ENCODE results near the gene NRXN3.

NRXN3 gene

DNA sequence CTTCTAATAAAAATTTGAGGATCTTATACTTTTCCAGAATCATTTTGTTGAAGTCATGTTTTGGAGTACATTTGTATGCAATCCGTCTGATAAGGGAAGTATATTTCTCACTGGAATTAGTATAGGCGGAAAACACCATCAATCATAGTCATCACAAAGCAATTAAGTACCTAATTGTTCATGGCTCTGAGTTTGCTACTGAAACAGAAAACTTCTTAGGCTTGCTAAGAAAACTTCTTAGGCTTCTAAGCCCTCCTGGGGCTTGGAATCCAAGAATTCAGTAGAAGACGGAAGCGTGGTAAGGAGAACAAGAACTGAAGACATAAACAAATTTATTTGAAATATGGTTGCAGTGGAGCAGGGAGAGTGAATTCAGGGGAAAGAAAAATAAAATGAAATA, 1404.9 kb downstream of the NRXN3 start:
- in situ Hi-C loops (cut with HindIII; ENCODE audit: low sequenced_read_pairs): no loop called here
- H3K4me3 ChIP-seq (ENCODE audit: low read depth, low read length): no peak overlapping the region
- TF ChIP-seq, protein P1, sequence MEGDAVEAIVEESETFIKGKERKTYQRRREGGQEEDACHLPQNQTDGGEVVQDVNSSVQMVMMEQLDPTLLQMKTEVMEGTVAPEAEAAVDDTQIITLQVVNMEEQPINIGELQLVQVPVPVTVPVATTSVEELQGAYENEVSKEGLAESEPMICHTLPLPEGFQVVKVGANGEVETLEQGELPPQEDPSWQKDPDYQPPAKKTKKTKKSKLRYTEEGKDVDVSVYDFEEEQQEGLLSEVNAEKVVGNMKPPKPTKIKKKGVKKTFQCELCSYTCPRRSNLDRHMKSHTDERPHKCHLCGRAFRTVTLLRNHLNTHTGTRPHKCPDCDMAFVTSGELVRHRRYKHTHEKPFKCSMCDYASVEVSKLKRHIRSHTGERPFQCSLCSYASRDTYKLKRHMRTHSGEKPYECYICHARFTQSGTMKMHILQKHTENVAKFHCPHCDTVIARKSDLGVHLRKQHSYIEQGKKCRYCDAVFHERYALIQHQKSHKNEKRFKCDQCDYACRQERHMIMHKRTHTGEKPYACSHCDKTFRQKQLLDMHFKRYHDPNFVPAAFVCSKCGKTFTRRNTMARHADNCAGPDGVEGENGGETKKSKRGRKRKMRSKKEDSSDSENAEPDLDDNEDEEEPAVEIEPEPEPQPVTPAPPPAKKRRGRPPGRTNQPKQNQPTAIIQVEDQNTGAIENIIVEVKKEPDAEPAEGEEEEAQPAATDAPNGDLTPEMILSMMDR (IDR thresholded peaks at IDR 0.05; ENCODE audit: low read depth, low read length, missing control alignments): no peak
- DNase-seq (ENCODE audit: low read depth): no peak

DNA sequence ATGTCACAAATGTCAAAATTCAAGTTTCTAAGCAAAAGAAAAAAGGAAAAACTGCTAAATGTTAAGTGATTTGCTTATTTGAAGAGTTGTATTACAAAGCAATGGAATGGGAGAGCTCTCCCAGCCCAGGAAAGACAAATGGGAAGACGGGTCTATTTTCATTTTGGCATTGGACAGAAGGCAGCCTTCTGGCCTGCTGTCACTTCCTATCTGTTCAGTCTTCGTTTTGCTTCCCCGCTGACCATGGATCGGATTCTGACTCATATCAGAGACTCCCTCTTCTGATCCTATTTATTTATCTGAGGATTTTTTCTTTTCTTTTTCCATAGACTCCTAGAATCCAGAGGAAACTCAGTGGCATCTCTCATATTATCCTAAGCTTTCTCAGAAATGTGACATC, 1406.3 kb downstream of the NRXN3 start:
- no peak for DNase-seq (ENCODE audit: low read depth)
- in situ Hi-C loops (cut with HindIII; ENCODE audit: low sequenced_read_pairs): no loop called here
- H3K4me3 ChIP-seq (ENCODE audit: low read depth, low read length): no peak overlapping the region
- TF ChIP-seq, protein P1 (IDR thresholded peaks at IDR 0.05; ENCODE audit: low read depth, low read length, missing control alignments): no peak

DNA sequence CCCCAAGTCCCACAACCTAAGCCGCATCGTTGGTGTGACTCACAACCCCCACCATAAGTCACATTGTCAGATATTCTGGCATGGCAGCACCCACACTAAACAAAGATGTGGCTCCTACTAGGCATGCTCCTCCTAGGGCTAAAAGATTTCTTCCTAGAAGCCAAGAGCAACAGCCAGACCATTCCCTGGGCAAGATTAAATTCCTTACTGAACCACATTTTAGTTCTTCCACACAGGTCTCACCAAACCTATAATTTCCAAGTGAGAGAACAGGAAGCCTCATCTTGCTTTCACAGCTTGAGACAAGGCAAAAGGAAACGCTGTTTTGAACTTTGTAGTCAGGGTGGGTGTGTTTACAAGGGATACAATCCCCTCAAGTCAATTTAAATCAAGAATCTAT, 1408.3 kb downstream of the NRXN3 start:
- in situ Hi-C loops (cut with HindIII; ENCODE audit: low sequenced_read_pairs): no loop called here
- peak; percentile 81 for DNase-seq (ENCODE audit: low read depth)
- H3K4me3 ChIP-seq (ENCODE audit: low read depth, low read length): no peak overlapping the region
- TF ChIP-seq, protein P1 (IDR thresholded peaks at IDR 0.05; ENCODE audit: low read depth, low read length, missing control alignments): no peak

DNA sequence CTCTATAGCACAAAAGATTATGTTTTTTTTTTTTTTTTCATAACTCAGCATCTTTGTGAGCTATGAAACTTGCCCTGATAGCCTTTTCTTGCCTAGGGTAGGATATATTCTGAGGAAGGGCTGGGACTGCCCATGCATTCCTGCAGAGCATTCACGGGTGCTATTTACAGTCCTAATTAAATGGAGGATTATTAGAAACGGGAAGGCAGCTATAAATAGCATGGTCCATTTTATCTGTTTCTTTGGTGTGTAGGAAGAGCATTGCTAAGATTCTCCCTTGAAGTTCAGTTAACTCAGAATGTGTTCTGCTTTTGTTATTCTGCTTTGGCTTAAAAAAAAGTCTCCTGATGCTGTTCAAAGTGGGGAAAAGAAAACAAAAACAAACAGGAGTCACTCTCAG, 1410.2 kb downstream of the NRXN3 start:
- H3K4me3 ChIP-seq (ENCODE audit: low read depth, low read length): no peak overlapping the region
- in situ Hi-C loops (cut with HindIII; ENCODE audit: low sequenced_read_pairs): no loop called here
- no peak for DNase-seq (ENCODE audit: low read depth)
- TF ChIP-seq, protein P1 (IDR thresholded peaks at IDR 0.05; ENCODE audit: low read depth, low read length, missing control alignments): no peak

DNA sequence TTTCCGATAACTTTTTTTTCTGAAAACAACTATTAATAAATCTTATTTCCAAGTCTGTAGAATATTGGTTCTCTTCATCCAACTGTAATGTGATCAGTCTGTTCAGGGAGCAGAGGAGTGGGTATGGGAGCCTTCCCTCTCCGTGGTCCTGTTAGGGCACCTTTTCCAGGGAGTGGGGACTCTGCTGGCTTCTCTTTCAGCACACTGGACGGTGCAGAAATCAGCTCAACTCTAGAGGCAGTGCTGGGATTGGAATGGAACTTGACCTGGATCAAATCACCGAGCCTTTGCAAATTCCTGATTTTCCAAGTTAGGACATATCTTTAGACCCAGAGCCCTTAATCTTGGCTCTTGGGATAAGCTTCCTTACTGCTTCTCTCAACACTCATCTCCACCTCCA, 1410.7 kb downstream of the NRXN3 start:
- in situ Hi-C loops (cut with HindIII; ENCODE audit: low sequenced_read_pairs): no loop called here
- no peak for DNase-seq (ENCODE audit: low read depth)
- TF ChIP-seq, protein P1 (IDR thresholded peaks at IDR 0.05; ENCODE audit: low read depth, low read length, missing control alignments): no peak
- no peak overlapping the region for H3K4me3 ChIP-seq (ENCODE audit: low read depth, low read length)

DNA sequence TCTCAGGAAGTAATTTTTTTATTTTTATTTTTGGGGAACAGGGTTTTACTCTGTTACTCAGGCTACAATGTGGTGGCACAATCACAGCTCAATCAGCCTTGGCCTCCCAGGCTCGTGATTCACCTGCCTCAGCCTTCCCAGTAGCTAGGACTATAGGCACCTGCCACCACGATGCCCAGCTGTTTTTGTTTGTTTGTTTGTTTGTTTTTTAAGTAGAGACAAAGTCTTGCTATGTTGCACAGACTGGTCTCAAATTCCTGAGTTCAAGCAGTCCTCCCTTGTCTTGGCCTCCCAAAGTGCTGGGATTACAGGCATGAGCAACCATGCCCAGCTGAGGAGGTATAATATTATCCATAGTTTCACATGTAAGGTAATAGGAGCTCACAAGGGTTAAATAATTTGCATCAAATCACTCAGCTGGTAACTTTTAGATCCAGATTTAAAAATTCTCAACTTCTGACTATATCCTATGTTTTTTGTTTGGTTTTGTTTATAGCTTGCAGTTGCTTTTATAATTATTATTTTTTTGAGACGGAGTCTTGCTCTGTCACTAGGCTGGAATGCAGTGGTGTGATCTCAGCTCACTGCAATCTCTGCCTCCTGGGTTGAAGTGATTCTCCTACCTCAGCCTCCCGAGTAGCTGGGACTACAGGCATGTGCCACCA, 1411.9 kb downstream of the NRXN3 start:
- H3K4me3 ChIP-seq (ENCODE audit: low read depth, low read length): no peak overlapping the region
- TF ChIP-seq, protein P1 (IDR thresholded peaks at IDR 0.05; ENCODE audit: low read depth, low read length, missing control alignments): no peak
- in situ Hi-C loops (cut with HindIII; ENCODE audit: low sequenced_read_pairs): no loop called here
- DNase-seq (ENCODE audit: low read depth): no peak

Measured in astrocyte of the cerebellum (primary cell).